HepG2 (cell line): ENCODE measurements around the gene MAP3K14.

Source experiments
- CHD2 ChIP-seq: IDR thresholded peaks from 2 replicates; pipeline ENCODE4 v1.6.1; 2011; ENCODE audit warnings: low read depth, low read length, improper control_type of control experiment
- FOXA3 ChIP-seq: IDR thresholded peaks from 2 replicates; pipeline ENCODE4 v1.6.1; 2016; ENCODE audit warnings: missing genetic modification reagents, missing compliant biosample characterization
- KLF13 ChIP-seq: sonication (generic); formaldehyde crosslinking; IDR thresholded peaks from 2 replicates; pipeline ENCODE4 v1.4.0; 2020; ENCODE audit warnings: mild to moderate bottlenecking, missing genetic modification reagents
- NFE2L1 ChIP-seq: sonication (generic); formaldehyde crosslinking; IDR thresholded peaks from 2 replicates; pipeline ENCODE4 v1.4.0; 2020; ENCODE audit warnings: missing genetic modification reagents, mild to moderate bottlenecking, borderline replicate concordance
- ZNF724P ChIP-seq: sonication (generic); formaldehyde crosslinking; IDR thresholded peaks from 2 replicates; pipeline ENCODE4 v1.8.0; 2022; ENCODE audit warnings: missing genetic modification reagents, borderline replicate concordance
- TF ChIP-seq, protein P1 (sequence below): sonication (generic); formaldehyde crosslinking; IDR thresholded peaks from 2 replicates; pipeline ENCODE4 v1.5.0; 2020; ENCODE audit warnings: mild to moderate bottlenecking, missing genetic modification reagents, moderate library complexity
- TF ChIP-seq, protein P2 (sequence below), 2 experiments: sonication (generic) in 1 of 2; formaldehyde crosslinking in 1 of 2; IDR thresholded peaks; 2 replicates each; pipeline versions ENCODE4 v1.5.1 to v1.6.1; 2011 to 2020; ENCODE audit warnings: borderline replicate concordance in 1 of 2, low read depth in 1 of 2, low read length in 1 of 2, mild to moderate bottlenecking in 1 of 2, missing genetic modification reagents in 1 of 2, moderate library complexity in 1 of 2

DNA sequence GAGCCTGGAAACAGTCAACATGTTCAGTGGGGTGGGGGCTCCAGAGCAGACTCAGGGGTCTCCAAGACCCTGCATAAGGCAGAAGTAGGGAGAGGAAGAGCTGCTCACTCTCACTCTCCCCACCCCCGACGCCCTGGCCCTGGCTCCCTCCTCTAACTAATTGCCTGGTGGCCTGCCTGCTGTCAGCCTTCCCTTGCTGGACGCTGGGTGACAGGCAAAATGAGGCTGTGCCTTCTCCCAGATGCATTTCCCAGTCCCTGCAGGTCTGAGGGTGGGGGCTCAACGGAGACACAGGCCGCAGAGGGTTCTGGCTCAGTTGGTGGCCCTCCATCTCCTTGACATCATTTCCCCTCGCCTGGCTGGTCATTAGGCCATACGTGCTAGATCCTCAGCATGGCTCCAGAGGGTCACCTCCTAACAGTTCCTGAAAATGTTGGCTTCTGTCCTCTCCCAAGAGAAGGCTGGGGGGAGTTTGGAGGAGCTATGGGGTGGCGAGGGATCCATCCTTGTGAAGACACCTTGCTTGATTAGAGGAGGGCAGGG, 93.8 kb downstream of the MAP3K14 start:
- TF ChIP-seq, protein P1, sequence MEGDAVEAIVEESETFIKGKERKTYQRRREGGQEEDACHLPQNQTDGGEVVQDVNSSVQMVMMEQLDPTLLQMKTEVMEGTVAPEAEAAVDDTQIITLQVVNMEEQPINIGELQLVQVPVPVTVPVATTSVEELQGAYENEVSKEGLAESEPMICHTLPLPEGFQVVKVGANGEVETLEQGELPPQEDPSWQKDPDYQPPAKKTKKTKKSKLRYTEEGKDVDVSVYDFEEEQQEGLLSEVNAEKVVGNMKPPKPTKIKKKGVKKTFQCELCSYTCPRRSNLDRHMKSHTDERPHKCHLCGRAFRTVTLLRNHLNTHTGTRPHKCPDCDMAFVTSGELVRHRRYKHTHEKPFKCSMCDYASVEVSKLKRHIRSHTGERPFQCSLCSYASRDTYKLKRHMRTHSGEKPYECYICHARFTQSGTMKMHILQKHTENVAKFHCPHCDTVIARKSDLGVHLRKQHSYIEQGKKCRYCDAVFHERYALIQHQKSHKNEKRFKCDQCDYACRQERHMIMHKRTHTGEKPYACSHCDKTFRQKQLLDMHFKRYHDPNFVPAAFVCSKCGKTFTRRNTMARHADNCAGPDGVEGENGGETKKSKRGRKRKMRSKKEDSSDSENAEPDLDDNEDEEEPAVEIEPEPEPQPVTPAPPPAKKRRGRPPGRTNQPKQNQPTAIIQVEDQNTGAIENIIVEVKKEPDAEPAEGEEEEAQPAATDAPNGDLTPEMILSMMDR (CRISPR knock-in tag), result no peak
- TF ChIP-seq CHD2 (no peak), ZNF724P (no peak), FOXA3 (no peak), NFE2L1 (CRISPR knock-in tag) (no peak), KLF13 (no peak)
- TF ChIP-seq, protein P2, sequence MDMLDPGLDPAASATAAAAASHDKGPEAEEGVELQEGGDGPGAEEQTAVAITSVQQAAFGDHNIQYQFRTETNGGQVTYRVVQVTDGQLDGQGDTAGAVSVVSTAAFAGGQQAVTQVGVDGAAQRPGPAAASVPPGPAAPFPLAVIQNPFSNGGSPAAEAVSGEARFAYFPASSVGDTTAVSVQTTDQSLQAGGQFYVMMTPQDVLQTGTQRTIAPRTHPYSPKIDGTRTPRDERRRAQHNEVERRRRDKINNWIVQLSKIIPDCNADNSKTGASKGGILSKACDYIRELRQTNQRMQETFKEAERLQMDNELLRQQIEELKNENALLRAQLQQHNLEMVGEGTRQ (IDR thresholded peaks at IDR 0.05; ENCODE audit: low read depth, low read length), result no peak
- TF ChIP-seq, protein P2 (CRISPR knock-in tag; IDR thresholded peaks at IDR 0.05; ENCODE audit: borderline replicate concordance), result no peak
